Astrocyte (in vitro differentiated cells and primary cell): ENCODE results near the gene CERK.

ENCODE experiments used
- EZH2 ChIP-seq: IDR thresholded peaks from 2 replicates; pipeline ENCODE4 v1.6.1; 2012; ENCODE audit warnings: mild to moderate bottlenecking, low read length, inconsistent platforms; ENCODE audit not compliant: insufficient read depth
- TF ChIP-seq, protein P1 (sequence below): IDR thresholded peaks from 2 replicates; pipeline ENCODE4 v1.5.1; 2011; ENCODE audit warnings: low read depth, mild to moderate bottlenecking, inconsistent platforms, low read length, moderate library complexity; ENCODE audit not compliant: insufficient read depth

DNA sequence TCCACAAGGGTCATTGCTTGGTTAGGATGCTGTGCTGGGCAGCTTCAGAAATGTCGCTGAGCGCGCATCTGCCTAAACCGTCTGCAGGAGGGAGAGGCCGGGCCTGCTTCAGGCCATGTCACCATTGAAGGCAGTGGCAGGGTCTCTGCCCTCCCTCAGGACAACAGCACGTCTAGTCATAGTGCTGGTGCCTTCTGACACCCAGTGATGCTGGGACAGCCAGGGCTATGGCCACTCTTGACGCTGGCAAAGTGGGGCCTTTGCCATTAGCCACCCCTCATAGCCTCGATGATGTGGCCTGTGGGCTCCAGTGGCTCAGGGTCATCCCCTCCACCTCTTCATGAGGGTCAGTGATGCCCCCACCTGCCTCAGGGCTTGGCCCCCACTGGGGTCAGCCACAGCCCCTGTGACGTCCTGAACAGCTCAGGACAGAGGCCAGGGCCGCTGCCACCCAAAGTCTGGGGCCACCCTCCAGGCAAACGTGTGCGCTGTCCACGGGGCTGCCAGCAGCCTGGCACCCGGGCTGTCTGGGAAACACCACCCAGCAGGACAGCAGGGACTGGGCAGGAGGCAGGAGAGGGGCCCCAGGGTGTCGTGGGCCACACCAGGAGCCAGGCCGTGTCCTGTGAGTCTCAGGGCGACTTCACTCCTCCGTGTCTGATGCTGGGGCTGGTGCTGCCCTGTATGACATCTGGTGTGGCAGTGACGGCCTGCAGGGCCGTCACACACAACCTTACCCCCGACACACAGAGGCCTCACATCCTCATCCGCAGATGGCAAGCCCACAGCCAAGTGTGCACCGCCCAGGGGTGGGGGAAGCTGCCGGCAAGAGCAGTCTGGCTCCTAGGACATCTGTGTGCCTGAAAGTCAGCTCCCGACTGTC lies 42.5 kb downstream of the CERK start:
- TF ChIP-seq EZH2, result no peak
- TF ChIP-seq, protein P1, sequence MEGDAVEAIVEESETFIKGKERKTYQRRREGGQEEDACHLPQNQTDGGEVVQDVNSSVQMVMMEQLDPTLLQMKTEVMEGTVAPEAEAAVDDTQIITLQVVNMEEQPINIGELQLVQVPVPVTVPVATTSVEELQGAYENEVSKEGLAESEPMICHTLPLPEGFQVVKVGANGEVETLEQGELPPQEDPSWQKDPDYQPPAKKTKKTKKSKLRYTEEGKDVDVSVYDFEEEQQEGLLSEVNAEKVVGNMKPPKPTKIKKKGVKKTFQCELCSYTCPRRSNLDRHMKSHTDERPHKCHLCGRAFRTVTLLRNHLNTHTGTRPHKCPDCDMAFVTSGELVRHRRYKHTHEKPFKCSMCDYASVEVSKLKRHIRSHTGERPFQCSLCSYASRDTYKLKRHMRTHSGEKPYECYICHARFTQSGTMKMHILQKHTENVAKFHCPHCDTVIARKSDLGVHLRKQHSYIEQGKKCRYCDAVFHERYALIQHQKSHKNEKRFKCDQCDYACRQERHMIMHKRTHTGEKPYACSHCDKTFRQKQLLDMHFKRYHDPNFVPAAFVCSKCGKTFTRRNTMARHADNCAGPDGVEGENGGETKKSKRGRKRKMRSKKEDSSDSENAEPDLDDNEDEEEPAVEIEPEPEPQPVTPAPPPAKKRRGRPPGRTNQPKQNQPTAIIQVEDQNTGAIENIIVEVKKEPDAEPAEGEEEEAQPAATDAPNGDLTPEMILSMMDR, result no peak
